VCaP (cell line): ENCODE measurements around the gene CSTPP1.

Source experiments
- H3K27ac ChIP-seq: fragments of 450-650 bp; 2 replicates; pipeline ENCODE4 v1.5.1; 2017
- CTCF ChIP-seq: fragments of 450-650 bp; conservative IDR thresholded peaks from 2 replicates; pipeline ENCODE4 v1.5.1; 2017; ENCODE audit warnings: mild to moderate bottlenecking, moderate library complexity

Gene CSTPP1

GRCh38 chr11:46901156-46901555 is 35.4 kb upstream of the CSTPP1 start:
- TF ChIP-seq CTCF = no peak

GRCh38 chr11:46902694-46903093 is 33.9 kb upstream of the CSTPP1 start:
- no peak overlapping the region for H3K27ac ChIP-seq
- TF ChIP-seq CTCF = no peak

More at GRCh38 chr11:46901156-46901555, 35.4 kb upstream of the CSTPP1 start:
- H3K27ac ChIP-seq = no peak overlapping the region

GRCh38 chr11:46903846-46904245 is 32.7 kb upstream of the CSTPP1 start:
- TF ChIP-seq CTCF = no peak
- no peak overlapping the region for H3K27ac ChIP-seq

GRCh38 chr11:46905806-46906205 is 30.8 kb upstream of the CSTPP1 start:
- no peak for TF ChIP-seq CTCF
- no peak overlapping the region for H3K27ac ChIP-seq

- no peak for TF ChIP-seq CTCF
- no peak overlapping the region for H3K27ac ChIP-seq
These were observed 29.9 kb upstream of the CSTPP1 start for GRCh38 chr11:46906609-46907041.

GRCh38 chr11:46907606-46908005 is 29.0 kb upstream of the CSTPP1 start:
- H3K27ac ChIP-seq = no peak overlapping the region
- no peak for TF ChIP-seq CTCF

GRCh38 chr11:46912526-46913150 is 23.9 kb upstream of the CSTPP1 start:
- no peak overlapping the region for H3K27ac ChIP-seq
- TF ChIP-seq CTCF = no peak
